NOMO-1 treated with DMSO at 0.1 percent for 48 hours (cell line): Measurements from ENCODE around the gene CSNK1G3.

Experiments used
- DNase-seq: peaks from one replicate; lab custom pipeline; 2025; ENCODE audit not compliant: unreplicated experiment; lab: John Stamatoyannopoulos, UW

CSNK1G3 gene

GRCh38 chr5:123512611-123513461, 859 bp downstream of the CSNK1G3 start:
- peak; percentile 8 for DNase-seq

GRCh38 chr5:123514615-123515355, 2.8 kb downstream of the CSNK1G3 start:
- DNase-seq, result no peak

- no peak for DNase-seq
Measured at GRCh38 chr5:123515904-123516303, 3.9 kb downstream of the CSNK1G3 start.

GRCh38 chr5:123517476-123517875, 5.5 kb downstream of the CSNK1G3 start:
- no peak for DNase-seq

GRCh38 chr5:123518111-123518510, 6.1 kb downstream of the CSNK1G3 start:
- no peak for DNase-seq

- peak; percentile 8 for DNase-seq
Measured at GRCh38 chr5:123520677-123521247, 8.8 kb downstream of the CSNK1G3 start.

- DNase-seq, result no peak
Measured at GRCh38 chr5:123524146-123524545, 12.2 kb downstream of the CSNK1G3 start.

GRCh38 chr5:123527190-123527589, 15.2 kb downstream of the CSNK1G3 start:
- no peak for DNase-seq

- no peak for DNase-seq
Measured at GRCh38 chr5:123528065-123528464, 16.1 kb downstream of the CSNK1G3 start.

GRCh38 chr5:123528878-123529277, 16.9 kb downstream of the CSNK1G3 start:
- DNase-seq, result no peak

- DNase-seq, result no peak
Measured at GRCh38 chr5:123530728-123531127, 18.8 kb downstream of the CSNK1G3 start.

GRCh38 chr5:123535648-123536047, 23.7 kb downstream of the CSNK1G3 start:
- DNase-seq, result no peak

GRCh38 chr5:123537256-123537655, 25.3 kb downstream of the CSNK1G3 start:
- DNase-seq, result no peak

- DNase-seq, result no peak
Measured at GRCh38 chr5:123537845-123538244, 25.9 kb downstream of the CSNK1G3 start.

- no peak for DNase-seq
Measured at GRCh38 chr5:123538670-123539459, 26.9 kb downstream of the CSNK1G3 start.

GRCh38 chr5:123540534-123540933, 28.6 kb downstream of the CSNK1G3 start:
- DNase-seq, result no peak

GRCh38 chr5:123543438-123543837, 31.5 kb downstream of the CSNK1G3 start:
- no peak for DNase-seq

- peak; percentile 33 for DNase-seq
Measured at GRCh38 chr5:123545506-123545905, 33.5 kb downstream of the CSNK1G3 start.

GRCh38 chr5:123546657-123547056, 34.7 kb downstream of the CSNK1G3 start:
- DNase-seq, result peak; percentile 16

- no peak for DNase-seq
Measured at GRCh38 chr5:123549256-123549904, 37.4 kb downstream of the CSNK1G3 start.

- no peak for DNase-seq
Measured at GRCh38 chr5:123554601-123555000, 42.6 kb downstream of the CSNK1G3 start.
